SU-DHL-6 (cell line): Measurements from ENCODE around the gene SERINC1.

Experiments
- H2AFZ ChIP-seq: fragments of 200-600 bp; sonication (generic); 2 replicates; pipeline ENCODE4 v1.6.1; 2014; ENCODE audit warnings: low read depth, mild to moderate bottlenecking, moderate library complexity, mixed read lengths, antibody characterized with exemption, low read length; ENCODE audit not compliant: severe bottlenecking
- H3F3A ChIP-seq: fragments of 200-600 bp; shearing (Covaris generic); 2 replicates; pipeline ENCODE4 v1.6.0; 2016; ENCODE audit warnings: antibody characterized with exemption, mild to moderate bottlenecking; ENCODE audit not compliant: insufficient read depth
- H3K27ac ChIP-seq: fragments of 200-600 bp; sonication (generic); 2 replicates; pipeline ENCODE4 v1.5.1; 2016; ENCODE audit warnings: low read depth, mild to moderate bottlenecking, low read length, moderate library complexity, mixed read lengths
- H3K27me3 ChIP-seq: fragments of 200-600 bp; sonication (generic), shearing (Covaris generic); 2 replicates; pipeline ENCODE4 v1.6.0; 2014; ENCODE audit warnings: mild to moderate bottlenecking, low read length
- H3K36me3 ChIP-seq: fragments of 200-600 bp; sonication (generic); 2 replicates; pipeline ENCODE4 v1.6.1; 2014; ENCODE audit warnings: mild to moderate bottlenecking, low read length, mixed read lengths
- H3K4me2 ChIP-seq: fragments of 300-600, 200-600 bp; shearing (Covaris generic), sonication (generic); 2 replicates; pipeline ENCODE4 v1.6.0; 2014; ENCODE audit warnings: low read length, low read depth, mild to moderate bottlenecking; ENCODE audit not compliant: poor library complexity, severe bottlenecking
- H3K4me3 ChIP-seq: fragments of 200-600 bp; sonication (generic); 2 replicates; pipeline ENCODE4 v1.5.1; 2014; ENCODE audit warnings: antibody characterized with exemption, low read length, mild to moderate bottlenecking, mixed read lengths; ENCODE audit not compliant: insufficient read depth, poor library complexity, severe bottlenecking
- H3K79me2 ChIP-seq: fragments of 200-600 bp; sonication (generic); 2 replicates; pipeline ENCODE4 v1.6.1; 2014; ENCODE audit warnings: mild to moderate bottlenecking, low read length, moderate library complexity; ENCODE audit not compliant: insufficient read depth
- H3K9ac ChIP-seq: fragments of 200-600 bp; sonication (generic); 2 replicates; pipeline ENCODE4 v1.7.0; 2014; ENCODE audit warnings: mild to moderate bottlenecking, low read length
- H3K9me2 ChIP-seq: fragments of 200-600 bp; sonication (generic); replicated peaks from 2 replicates; pipeline ENCODE4 v1.6.1; 2014; ENCODE audit warnings: low read length; ENCODE audit not compliant: insufficient read depth
- H3K9me3 ChIP-seq: fragments of 200-600 bp; sonication (generic); 2 replicates; pipeline ENCODE4 v1.6.1; 2014; ENCODE audit warnings: low read length, mixed read lengths; ENCODE audit not compliant: insufficient read depth
- H4K20me1 ChIP-seq: fragments of 200-600 bp; sonication (generic); 2 replicates; pipeline ENCODE4 v1.6.1; 2014; ENCODE audit warnings: low read depth, mild to moderate bottlenecking, antibody characterized with exemption, low read length, moderate library complexity, mixed read lengths
- CTCF ChIP-seq: fragments of 200-600 bp; sonication (generic); IDR thresholded peaks from one replicate; pipeline ENCODE4 v1.5.1; 2017; ENCODE audit warnings: antibody characterized with exemption, mild to moderate bottlenecking, low read length, moderate library complexity; ENCODE audit not compliant: insufficient read depth, poor library complexity, severe bottlenecking
- EZH2phosphoT487 ChIP-seq: fragments of 200-600 bp; sonication (generic), shearing (Covaris generic); conservative IDR thresholded peaks from 2 replicates; pipeline ENCODE4 v1.6.1; 2018; ENCODE audit warnings: mild to moderate bottlenecking, antibody characterized with exemption, low read length, moderate library complexity, mixed read lengths

The SERINC1 gene

GRCh38 chr6:122393351-122393896 lies 78.2 kb downstream of the SERINC1 start:
- H3F3A ChIP-seq, result no peaks in the 10 kb centered on the region
- no peak overlapping the region for H3K4me2 ChIP-seq
- no peak overlapping the region for H2AFZ ChIP-seq
- H3K27me3 ChIP-seq, result no peaks in the 10 kb centered on the region
- H3K9ac ChIP-seq, result no peak overlapping the region
- H3K79me2 ChIP-seq, result no peaks in the 10 kb centered on the region
- TF ChIP-seq EZH2phosphoT487 (no peak), CTCF (no peak)
- no peaks in the 10 kb centered on the region for H4K20me1 ChIP-seq
- no peaks in the 10 kb centered on the region for H3K36me3 ChIP-seq
- H3K4me3 ChIP-seq, result no peak overlapping the region
- no peaks in the 10 kb centered on the region for H3K9me2 ChIP-seq
- H3K27ac ChIP-seq, result no peak overlapping the region
- no peaks in the 10 kb centered on the region for H3K9me3 ChIP-seq
